Endodermal cell (in vitro differentiated cells): Measurements from ENCODE around the gene SERPINA5. TPM values are rescaled to one million over a fixed set of nuclear protein-coding genes. Genes with fewer than 3 reads are reported as not detected.

ENCODE experiments used
- DNase-seq: peaks from one replicate; pipeline ENCODE4 v3.0.0-alpha.2; 2017
- H3K27ac ChIP-seq: 2 replicates; pipeline ENCODE4 v1.5.1; 2013; ENCODE audit warnings: mild to moderate bottlenecking, low read depth, low read length, moderate library complexity
- H3K27me3 ChIP-seq: 2 replicates; pipeline ENCODE4 v1.6.1; 2013; ENCODE audit warnings: mild to moderate bottlenecking, low read length, moderate library complexity; ENCODE audit not compliant: insufficient read depth, control insufficient read depth, poor library complexity, severe bottlenecking
- H3K36me3 ChIP-seq: 2 replicates; pipeline ENCODE4 v1.7.0; 2013; ENCODE audit warnings: mild to moderate bottlenecking, low read length, moderate library complexity; ENCODE audit not compliant: control insufficient read depth, insufficient read depth
- H3K4me1 ChIP-seq: one replicate; pipeline ENCODE4 v1.7.0; 2013; ENCODE audit warnings: low read length; ENCODE audit not compliant: control insufficient read depth, insufficient read depth
- H3K4me3 ChIP-seq: 2 replicates; pipeline ENCODE4 v1.5.1; 2013; ENCODE audit warnings: mild to moderate bottlenecking, low read length, moderate library complexity
- H3K9ac ChIP-seq: 2 replicates; pipeline ENCODE4 v1.6.1; 2013; ENCODE audit warnings: mild to moderate bottlenecking, low read length, moderate library complexity; ENCODE audit not compliant: poor library complexity, severe bottlenecking; ENCODE audit errors: extremely low read depth
- H3K9me3 ChIP-seq: 2 replicates; pipeline ENCODE4 v1.6.1; 2013; ENCODE audit warnings: mild to moderate bottlenecking, low read length, moderate library complexity; ENCODE audit not compliant: control insufficient read depth
- H3K27ac Mint-ChIP-seq: 2 replicates; pipeline ENCODE4 v1.8.0; 2020; ENCODE audit warnings: mixed read lengths
- H3K27me3 Mint-ChIP-seq: 2 replicates; pipeline ENCODE4 v1.8.0; 2021; ENCODE audit warnings: mild to moderate bottlenecking, mixed read lengths; ENCODE audit not compliant: insufficient read depth
- H3K36me3 Mint-ChIP-seq: 2 replicates; pipeline ENCODE4 v1.8.0; 2020; ENCODE audit warnings: low read depth, mixed read lengths
- H3K4me1 Mint-ChIP-seq: 2 replicates; pipeline ENCODE4 v1.8.0; 2020; ENCODE audit warnings: mixed read lengths
- H3K4me3 Mint-ChIP-seq: 2 replicates; pipeline ENCODE4 v1.8.0; 2020; ENCODE audit warnings: mild to moderate bottlenecking, moderate library complexity, mixed read lengths
- H3K9me3 Mint-ChIP-seq: 2 replicates; pipeline ENCODE4 v1.8.0; 2020; ENCODE audit warnings: mild to moderate bottlenecking, mixed read lengths
- WGBS, 2 experiments: methylation state at CpG; one replicate each; pipeline versions ENCODE4 v1.1.5 to v1.1.7; 2013; ENCODE audit warnings: missing lambda C conversion rate in 2 of 2, mixed read lengths in 1 of 2; ENCODE audit not compliant: insufficient coverage in 1 of 2, insufficient read length in 1 of 2; 5-methylcytosine and 5-hydroxymethylcytosine counted together
- total RNA-seq, 2 donors: library from RNA; stranded (reverse); fragmentation: NEBNext Ultra II Directional in 1 of 2; extraction: Animal tissue kit (Norgen Biotek cat#: 25700) in 1 of 2; gene quantifications; 2 replicates in 1 of 2; 3 replicates in 1 of 2; pipeline ENCODE4 v1.2.1, GENCODE V29; 2021
- TF ChIP-seq, protein P1 (sequence below): fragments of 200-600 bp; sonication (generic); conservative IDR thresholded peaks from 2 replicates; pipeline ENCODE4 v1.5.0; 2021; ENCODE audit warnings: antibody characterized with exemption, mild to moderate bottlenecking

Gene SERPINA5
- total RNA-seq, 2 donors from 2014 or later = 1.5 to 2.8 TPM

DNA sequence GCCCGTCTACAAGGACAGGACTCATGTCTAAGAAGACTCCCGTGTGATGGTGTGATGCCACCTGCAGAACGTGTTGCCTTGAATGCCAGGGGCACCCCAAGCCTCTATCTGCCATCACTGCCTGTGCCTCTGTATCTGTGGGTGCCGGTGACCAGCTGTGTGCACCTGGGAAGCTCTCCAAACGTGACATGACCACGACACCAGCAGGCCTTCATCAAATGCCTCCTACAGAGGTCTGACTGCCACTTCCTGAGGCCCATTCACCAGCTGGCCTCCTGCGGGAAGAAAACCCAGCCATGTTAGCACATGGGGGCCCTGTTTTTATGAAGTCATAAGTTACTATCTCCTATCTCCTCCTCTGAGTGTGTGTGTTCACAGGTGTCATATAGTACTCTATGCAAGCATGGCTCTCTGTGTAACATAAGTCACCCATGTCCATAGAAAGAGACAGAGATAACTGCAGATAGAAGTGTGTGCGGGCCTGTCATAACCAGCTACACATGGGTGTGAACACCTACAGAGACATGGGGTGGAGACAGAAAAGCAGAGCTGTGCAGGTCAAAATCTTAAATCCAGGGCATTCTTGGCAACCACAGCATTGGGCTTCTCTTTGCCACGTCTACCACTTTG is 38.3 kb upstream of the SERPINA5 start:
- H3K4me3 Mint-ChIP-seq = no peak overlapping the region
- Histone ChIP-seq H3K36me3 (no peaks in the 10 kb centered on the region), H3K4me3 (no peak overlapping the region), H3K4me1 (peaks cover 3% of the 10 kb centered on the region), H3K9me3 (no peaks in the 10 kb centered on the region), H3K9ac (no peak overlapping the region), H3K27ac (no peak overlapping the region), H3K27me3 (no peaks in the 10 kb centered on the region)
- no peaks in the 10 kb centered on the region for H3K36me3 Mint-ChIP-seq
- H3K27me3 Mint-ChIP-seq = peaks cover 8% of the 10 kb centered on the region
- TF ChIP-seq, protein P1, sequence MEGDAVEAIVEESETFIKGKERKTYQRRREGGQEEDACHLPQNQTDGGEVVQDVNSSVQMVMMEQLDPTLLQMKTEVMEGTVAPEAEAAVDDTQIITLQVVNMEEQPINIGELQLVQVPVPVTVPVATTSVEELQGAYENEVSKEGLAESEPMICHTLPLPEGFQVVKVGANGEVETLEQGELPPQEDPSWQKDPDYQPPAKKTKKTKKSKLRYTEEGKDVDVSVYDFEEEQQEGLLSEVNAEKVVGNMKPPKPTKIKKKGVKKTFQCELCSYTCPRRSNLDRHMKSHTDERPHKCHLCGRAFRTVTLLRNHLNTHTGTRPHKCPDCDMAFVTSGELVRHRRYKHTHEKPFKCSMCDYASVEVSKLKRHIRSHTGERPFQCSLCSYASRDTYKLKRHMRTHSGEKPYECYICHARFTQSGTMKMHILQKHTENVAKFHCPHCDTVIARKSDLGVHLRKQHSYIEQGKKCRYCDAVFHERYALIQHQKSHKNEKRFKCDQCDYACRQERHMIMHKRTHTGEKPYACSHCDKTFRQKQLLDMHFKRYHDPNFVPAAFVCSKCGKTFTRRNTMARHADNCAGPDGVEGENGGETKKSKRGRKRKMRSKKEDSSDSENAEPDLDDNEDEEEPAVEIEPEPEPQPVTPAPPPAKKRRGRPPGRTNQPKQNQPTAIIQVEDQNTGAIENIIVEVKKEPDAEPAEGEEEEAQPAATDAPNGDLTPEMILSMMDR = no peak
- peak; percentile 38 for DNase-seq
- WGBS, 2 experiments = 92 to 93% methylated on average over 5 to 9 of the region's 9 CpGs
- H3K4me1 Mint-ChIP-seq = peaks cover 8% of the 10 kb centered on the region
- H3K9me3 Mint-ChIP-seq = no peaks in the 10 kb centered on the region
- H3K27ac Mint-ChIP-seq = no peak overlapping the region

- no peak overlapping the region for H3K27ac Mint-ChIP-seq
- Histone ChIP-seq H3K27me3 (no peaks in the 10 kb centered on the region), H3K27ac (no peak overlapping the region), H3K36me3 (no peaks in the 10 kb centered on the region), H3K9me3 (no peaks in the 10 kb centered on the region), H3K4me3 (no peak overlapping the region), H3K4me1 (peaks cover 3% of the 10 kb centered on the region), H3K9ac (no peak overlapping the region)
- peaks cover 7% of the 10 kb centered on the region for H3K27me3 Mint-ChIP-seq
- WGBS, 2 experiments = 87 to 89% methylated on average over 13 to 15 of the region's 15 CpGs
- peak; percentile 48 for DNase-seq
- peaks cover 8% of the 10 kb centered on the region for H3K4me1 Mint-ChIP-seq
- no peaks in the 10 kb centered on the region for H3K36me3 Mint-ChIP-seq
- H3K4me3 Mint-ChIP-seq = no peak overlapping the region
- TF ChIP-seq, protein P1 = peak; percentile 40
- H3K9me3 Mint-ChIP-seq = no peaks in the 10 kb centered on the region
Observed at GRCh38 chr14:94543449-94544124, 37.6 kb upstream of the SERPINA5 start.

- Histone ChIP-seq H3K9ac (no peak overlapping the region), H3K4me3 (no peak overlapping the region), H3K4me1 (peaks cover 3% of the 10 kb centered on the region), H3K9me3 (no peaks in the 10 kb centered on the region), H3K36me3 (no peaks in the 10 kb centered on the region), H3K27ac (no peak overlapping the region), H3K27me3 (no peaks in the 10 kb centered on the region)
- TF ChIP-seq, protein P1 = no peak
- Mint-ChIP-seq H3K4me1 (peaks cover 8% of the 10 kb centered on the region), H3K4me3 (no peak overlapping the region), H3K27me3 (peaks cover 8% of the 10 kb centered on the region), H3K9me3 (no peaks in the 10 kb centered on the region), H3K36me3 (no peaks in the 10 kb centered on the region), H3K27ac (no peak overlapping the region)
- no peak for DNase-seq
- WGBS, 2 experiments = 68 to 86% methylated on average over 5 to 7 of the region's 7 CpGs
Observed at GRCh38 chr14:94544726-94545125, 36.5 kb upstream of the SERPINA5 start.
